ENCODE data around the gene ZFP36.

GRCh38 chr19:39424934-39425333 lies 18.3 kb downstream of the ZFP36 start:
- TF ChIP-seq, protein P1, sequence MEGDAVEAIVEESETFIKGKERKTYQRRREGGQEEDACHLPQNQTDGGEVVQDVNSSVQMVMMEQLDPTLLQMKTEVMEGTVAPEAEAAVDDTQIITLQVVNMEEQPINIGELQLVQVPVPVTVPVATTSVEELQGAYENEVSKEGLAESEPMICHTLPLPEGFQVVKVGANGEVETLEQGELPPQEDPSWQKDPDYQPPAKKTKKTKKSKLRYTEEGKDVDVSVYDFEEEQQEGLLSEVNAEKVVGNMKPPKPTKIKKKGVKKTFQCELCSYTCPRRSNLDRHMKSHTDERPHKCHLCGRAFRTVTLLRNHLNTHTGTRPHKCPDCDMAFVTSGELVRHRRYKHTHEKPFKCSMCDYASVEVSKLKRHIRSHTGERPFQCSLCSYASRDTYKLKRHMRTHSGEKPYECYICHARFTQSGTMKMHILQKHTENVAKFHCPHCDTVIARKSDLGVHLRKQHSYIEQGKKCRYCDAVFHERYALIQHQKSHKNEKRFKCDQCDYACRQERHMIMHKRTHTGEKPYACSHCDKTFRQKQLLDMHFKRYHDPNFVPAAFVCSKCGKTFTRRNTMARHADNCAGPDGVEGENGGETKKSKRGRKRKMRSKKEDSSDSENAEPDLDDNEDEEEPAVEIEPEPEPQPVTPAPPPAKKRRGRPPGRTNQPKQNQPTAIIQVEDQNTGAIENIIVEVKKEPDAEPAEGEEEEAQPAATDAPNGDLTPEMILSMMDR (IDR thresholded peaks at IDR 0.05; ENCODE audit: low read depth, low read length, poor library complexity, severe bottlenecking), result no peak
- TF ChIP-seq EZH2phosphoT487 (IDR thresholded peaks at IDR 0.05; ENCODE audit: borderline replicate concordance, low read length), result no peak
